Measurements from ENCODE around the gene ATP5F1A. TPM values are rescaled to one million over a fixed set of nuclear protein-coding genes. Genes with fewer than 3 reads are reported as not detected.
"Not testable (repeated sequence)": the region's sequence is repeated elsewhere in the genome, so short reads cannot be mapped to it uniquely, and the experiment has no call there.

Gene ATP5F1A
- total and polyA plus RNA-seq, 5 donors from 2014 or later = 171 to 620 (median 573) TPM

- peak overlapping the region; percentile 86 to 97 (median 90) for H3K27ac Mint-ChIP-seq
- no peaks in the 10 kb centered on the region for H3K36me3 Mint-ChIP-seq
- Histone ChIP-seq H3K36me3 (ENCODE audit: control insufficient read depth, insufficient read depth, low read length) (no peaks in the 10 kb centered on the region), H3K4me3 (ENCODE audit: low read depth, low read length) (peak overlapping the region; percentile 39), H3K4me1 (ENCODE audit: control insufficient read depth, insufficient read depth, low read length, poor library complexity, severe bottlenecking) (peaks cover 14% of the 10 kb centered on the region), H3K9me3 (ENCODE audit: control insufficient read depth in 2 of 2, low read length in 2 of 2) (no peaks in the 10 kb centered on the region), H3K27me3 (ENCODE audit: control insufficient read depth, insufficient read depth, low read length) (no peaks in the 10 kb centered on the region), H3K27ac (ENCODE audit: insufficient read depth, low read length, poor library complexity, severe bottlenecking) (peak overlapping the region; percentile 54)
- ATAC-seq (ENCODE audit: low read depth in 2 of 2) (peak; percentile 77 to 79), DNase-seq (peak in 2 of 3 donors; percentile 15 to 66)
- no peaks in the 10 kb centered on the region for H3K27me3 Mint-ChIP-seq
- H3K9me3 Mint-ChIP-seq = no peaks in the 10 kb centered on the region
- peaks cover 18 to 44% (median 28%) of the 10 kb centered on the region in 4 donors for H3K4me1 Mint-ChIP-seq
- H3K4me3 Mint-ChIP-seq = peak overlapping the region in 2 of 4 donors; percentile 56 to 65
These were observed 42.9 kb downstream of the ATP5F1A start for GRCh38 chr18:46054956-46055837.

GRCh38 chr18:46053368-46054095 is 44.6 kb downstream of the ATP5F1A start:
- H3K4me3 Mint-ChIP-seq = peak overlapping the region in 1 of 4 donors; percentile 0
- H3K9me3 Mint-ChIP-seq = peaks cover 0 to 1% (median 0%) of the 10 kb centered on the region in 7 donors
- no peak overlapping the region for H3K27ac Mint-ChIP-seq

GRCh38 chr18:46051731-46052461 is 46.2 kb downstream of the ATP5F1A start:
- Histone ChIP-seq H3K4me1 (ENCODE audit: control insufficient read depth, insufficient read depth, low read length, poor library complexity, severe bottlenecking) (peaks cover 14% of the 10 kb centered on the region), H3K27me3 (ENCODE audit: control insufficient read depth, insufficient read depth, low read length) (no peaks in the 10 kb centered on the region), H3K36me3 (ENCODE audit: control insufficient read depth, insufficient read depth, low read length) (no peaks in the 10 kb centered on the region), H3K4me3 (ENCODE audit: low read depth, low read length) (no peak overlapping the region), H3K9me3 (ENCODE audit: control insufficient read depth in 2 of 2, low read length in 2 of 2) (no peaks in the 10 kb centered on the region), H3K27ac (ENCODE audit: insufficient read depth, low read length, poor library complexity, severe bottlenecking) (no peak overlapping the region)
- no peak overlapping the region for H3K27ac Mint-ChIP-seq
- H3K27me3 Mint-ChIP-seq = no peaks in the 10 kb centered on the region
- no peak for DNase-seq
- H3K4me1 Mint-ChIP-seq = peaks cover 18 to 47% (median 30%) of the 10 kb centered on the region in 4 donors
- H3K36me3 Mint-ChIP-seq = peaks cover 3% of the 10 kb centered on the region
- H3K4me3 Mint-ChIP-seq = no peak overlapping the region
- H3K9me3 Mint-ChIP-seq = peaks cover 0 to 1% (median 0%) of the 10 kb centered on the region in 7 donors
- no peak for ATAC-seq (ENCODE audit: low read depth in 2 of 2)

More at GRCh38 chr18:46053368-46054095, 44.6 kb downstream of the ATP5F1A start:
- Histone ChIP-seq H3K36me3 (ENCODE audit: control insufficient read depth, insufficient read depth, low read length) (no peaks in the 10 kb centered on the region), H3K27ac (ENCODE audit: insufficient read depth, low read length, poor library complexity, severe bottlenecking) (no peak overlapping the region), H3K4me1 (ENCODE audit: control insufficient read depth, insufficient read depth, low read length, poor library complexity, severe bottlenecking) (peaks cover 14% of the 10 kb centered on the region), H3K9me3 (ENCODE audit: control insufficient read depth in 2 of 2, low read length in 2 of 2) (no peaks in the 10 kb centered on the region), H3K27me3 (ENCODE audit: control insufficient read depth, insufficient read depth, low read length) (no peaks in the 10 kb centered on the region), H3K4me3 (ENCODE audit: low read depth, low read length) (no peak overlapping the region)
- ATAC-seq (ENCODE audit: low read depth in 2 of 2) = no peak
- Mint-ChIP-seq H3K36me3 (peaks cover 3% of the 10 kb centered on the region), H3K4me1 (peaks cover 18 to 44% (median 29%) of the 10 kb centered on the region in 4 donors), H3K27me3 (no peaks in the 10 kb centered on the region)
- no peak for DNase-seq

- peaks cover 0 to 1% (median 0%) of the 10 kb centered on the region in 7 donors for H3K9me3 Mint-ChIP-seq
- peaks cover 12 to 43% (median 24%) of the 10 kb centered on the region in 4 donors for H3K4me1 Mint-ChIP-seq
- H3K36me3 Mint-ChIP-seq = peaks cover 3% of the 10 kb centered on the region
- H3K27me3 Mint-ChIP-seq = no peaks in the 10 kb centered on the region
- DNase-seq = no peak
- Histone ChIP-seq H3K27me3 (ENCODE audit: control insufficient read depth, insufficient read depth, low read length) (no peaks in the 10 kb centered on the region), H3K4me3 (ENCODE audit: low read depth, low read length) (no peak overlapping the region), H3K27ac (ENCODE audit: insufficient read depth, low read length, poor library complexity, severe bottlenecking) (no peak overlapping the region), H3K4me1 (ENCODE audit: control insufficient read depth, insufficient read depth, low read length, poor library complexity, severe bottlenecking) (peaks cover 5% of the 10 kb centered on the region), H3K9me3 (ENCODE audit: control insufficient read depth in 2 of 2, low read length in 2 of 2) (no peaks in the 10 kb centered on the region), H3K36me3 (ENCODE audit: control insufficient read depth, insufficient read depth, low read length) (no peaks in the 10 kb centered on the region)
- no peak for ATAC-seq (ENCODE audit: low read depth in 2 of 2)
- no peak overlapping the region for H3K27ac Mint-ChIP-seq
- H3K4me3 Mint-ChIP-seq = no peak overlapping the region
These were observed 47.8 kb downstream of the ATP5F1A start for GRCh38 chr18:46050268-46050667.

- no peaks in the 10 kb centered on the region for H3K27me3 ChIP-seq (ENCODE audit: control insufficient read depth, insufficient read depth, low read length)
- H3K4me3 ChIP-seq (ENCODE audit: low read depth, low read length) = no peak overlapping the region
- no peaks in the 10 kb centered on the region for H3K9me3 ChIP-seq (ENCODE audit: control insufficient read depth in 2 of 2, low read length in 2 of 2)
- H3K27me3 Mint-ChIP-seq = no peaks in the 10 kb centered on the region
- ATAC-seq (ENCODE audit: low read depth in 2 of 2) (no peak), DNase-seq (no peak)
- H3K27ac Mint-ChIP-seq = peak overlapping the region in 1 of 3 donors; percentile 26
- H3K36me3 ChIP-seq (ENCODE audit: control insufficient read depth, insufficient read depth, low read length) = no peaks in the 10 kb centered on the region
- no peaks in the 10 kb centered on the region for H3K4me1 ChIP-seq (ENCODE audit: control insufficient read depth, insufficient read depth, low read length, poor library complexity, severe bottlenecking)
- H3K4me3 Mint-ChIP-seq = no peak overlapping the region
- H3K4me1 Mint-ChIP-seq = peaks cover 4 to 34% (median 19%) of the 10 kb centered on the region in 4 donors
- H3K9me3 Mint-ChIP-seq = peaks cover 0 to 1% (median 0%) of the 10 kb centered on the region in 7 donors
- H3K36me3 Mint-ChIP-seq = peaks cover 3% of the 10 kb centered on the region
- H3K27ac ChIP-seq (ENCODE audit: insufficient read depth, low read length, poor library complexity, severe bottlenecking) = no peak overlapping the region
These were observed 49.5 kb downstream of the ATP5F1A start for GRCh38 chr18:46048641-46049040.

GRCh38 chr18:46047369-46047768 is 50.7 kb downstream of the ATP5F1A start:
- not testable (repeated sequence) for H3K27ac Mint-ChIP-seq; H3K9me3 Mint-ChIP-seq; ATAC-seq (ENCODE audit: low read depth in 2 of 2); H3K36me3 Mint-ChIP-seq; H3K4me3 Mint-ChIP-seq; H3K27me3 ChIP-seq (ENCODE audit: control insufficient read depth, insufficient read depth, low read length); DNase-seq; H3K27me3 Mint-ChIP-seq; H3K4me3 ChIP-seq (ENCODE audit: low read depth, low read length); H3K27ac ChIP-seq (ENCODE audit: insufficient read depth, low read length, poor library complexity, severe bottlenecking); H3K9me3 ChIP-seq (ENCODE audit: control insufficient read depth in 2 of 2, low read length in 2 of 2); H3K4me1 ChIP-seq (ENCODE audit: control insufficient read depth, insufficient read depth, low read length, poor library complexity, severe bottlenecking); H3K36me3 ChIP-seq (ENCODE audit: control insufficient read depth, insufficient read depth, low read length)
- peaks cover under 1 to 34% (median 18%) of the 10 kb centered on the region in 4 donors for H3K4me1 Mint-ChIP-seq

- peaks cover 0 to 36% (median 24%) of the 10 kb centered on the region in 4 donors for H3K4me1 Mint-ChIP-seq
These were observed 51.4 kb downstream of the ATP5F1A start for GRCh38 chr18:46046688-46047087.

More at GRCh38 chr18:46046688-46047087, 51.4 kb downstream of the ATP5F1A start:
- Histone ChIP-seq H3K27ac (ENCODE audit: insufficient read depth, low read length, poor library complexity, severe bottlenecking) (no peak overlapping the region), H3K27me3 (ENCODE audit: control insufficient read depth, insufficient read depth, low read length) (no peaks in the 10 kb centered on the region), H3K36me3 (ENCODE audit: control insufficient read depth, insufficient read depth, low read length) (no peaks in the 10 kb centered on the region), H3K9me3 (ENCODE audit: control insufficient read depth in 2 of 2, low read length in 2 of 2) (no peaks in the 10 kb centered on the region), H3K4me1 (ENCODE audit: control insufficient read depth, insufficient read depth, low read length, poor library complexity, severe bottlenecking) (peaks cover 13% of the 10 kb centered on the region), H3K4me3 (ENCODE audit: low read depth, low read length) (no peak overlapping the region)
- Mint-ChIP-seq H3K4me3 (no peak overlapping the region), H3K27ac (peak overlapping the region in 2 of 3 donors; percentile 38 to 76), H3K27me3 (no peaks in the 10 kb centered on the region), H3K9me3 (peaks cover 0 to 1% (median 0%) of the 10 kb centered on the region in 7 donors), H3K36me3 (peaks cover 3% of the 10 kb centered on the region)
- no peak for DNase-seq
- ATAC-seq (ENCODE audit: low read depth in 2 of 2) = no peak
